Measurements from ENCODE around the gene TMEM209.
"Not testable (repeated sequence)": the region's sequence is repeated elsewhere in the genome, so short reads cannot be mapped to it uniquely, and the experiment has no call there.

The TMEM209 gene

DNA sequence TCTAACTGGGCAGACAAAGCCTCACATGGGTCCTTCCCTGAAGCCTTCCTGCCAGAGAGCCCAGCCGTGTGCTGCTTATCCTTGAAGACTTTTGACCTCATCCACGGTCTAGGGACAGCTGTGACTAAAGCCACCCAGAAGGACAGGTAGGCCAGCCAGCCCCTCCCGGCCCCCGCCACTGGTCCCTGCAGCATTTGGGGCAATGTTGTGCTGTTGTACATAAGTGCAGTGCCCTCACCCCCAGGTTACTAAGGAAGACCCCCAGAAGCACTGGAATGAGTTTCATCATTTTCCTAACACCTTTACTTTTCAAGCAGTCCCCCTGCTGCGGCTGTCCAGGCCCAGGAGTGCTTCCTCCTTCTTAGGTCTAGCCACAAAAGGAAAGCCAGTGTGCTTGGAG is 43.0 kb downstream of the TMEM209 start:
- DNase-seq (ENCODE audit: low spot score), result no peak

- no peak for DNase-seq (ENCODE audit: low spot score)
Observed at GRCh38 chr7:130160455-130160854, 44.8 kb downstream of the TMEM209 start.

DNA sequence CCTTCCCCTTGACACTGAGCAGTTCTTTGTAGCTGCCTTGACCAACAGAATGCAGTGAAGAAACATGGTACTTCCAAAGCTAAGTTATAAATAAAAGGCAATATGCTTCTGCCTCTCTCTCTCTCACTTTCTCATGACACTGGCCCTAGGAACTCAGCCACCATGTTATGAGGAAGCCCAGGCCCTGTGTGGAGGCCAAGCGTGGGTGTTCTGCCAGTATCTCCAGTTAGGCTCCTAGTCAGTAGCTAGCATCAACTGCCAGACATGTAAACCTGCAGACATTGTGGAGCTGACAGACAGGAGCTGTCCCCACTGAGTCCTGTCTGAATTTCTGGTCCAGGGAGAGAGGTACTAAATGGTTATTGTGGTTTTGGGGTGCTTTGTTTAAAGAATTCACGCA is 45.2 kb downstream of the TMEM209 start:
- no peak for DNase-seq (ENCODE audit: low spot score)

GRCh38 chr7:130157700-130158099 is 47.5 kb downstream of the TMEM209 start:
- DNase-seq (ENCODE audit: low spot score), result no peak

- DNase-seq (ENCODE audit: low spot score), result no peak
Observed at GRCh38 chr7:130156140-130156539, 49.1 kb downstream of the TMEM209 start.

- peak; percentile 22 for DNase-seq (ENCODE audit: low spot score)
Observed at GRCh38 chr7:130154501-130155317, 50.5 kb downstream of the TMEM209 start.

- peak; percentile 63 for DNase-seq (ENCODE audit: low spot score)
Observed at GRCh38 chr7:130154131-130154500, 51.1 kb downstream of the TMEM209 start.

- DNase-seq (ENCODE audit: low spot score), result no peak
Observed at GRCh38 chr7:130153211-130153908, 51.8 kb downstream of the TMEM209 start.

DNA sequence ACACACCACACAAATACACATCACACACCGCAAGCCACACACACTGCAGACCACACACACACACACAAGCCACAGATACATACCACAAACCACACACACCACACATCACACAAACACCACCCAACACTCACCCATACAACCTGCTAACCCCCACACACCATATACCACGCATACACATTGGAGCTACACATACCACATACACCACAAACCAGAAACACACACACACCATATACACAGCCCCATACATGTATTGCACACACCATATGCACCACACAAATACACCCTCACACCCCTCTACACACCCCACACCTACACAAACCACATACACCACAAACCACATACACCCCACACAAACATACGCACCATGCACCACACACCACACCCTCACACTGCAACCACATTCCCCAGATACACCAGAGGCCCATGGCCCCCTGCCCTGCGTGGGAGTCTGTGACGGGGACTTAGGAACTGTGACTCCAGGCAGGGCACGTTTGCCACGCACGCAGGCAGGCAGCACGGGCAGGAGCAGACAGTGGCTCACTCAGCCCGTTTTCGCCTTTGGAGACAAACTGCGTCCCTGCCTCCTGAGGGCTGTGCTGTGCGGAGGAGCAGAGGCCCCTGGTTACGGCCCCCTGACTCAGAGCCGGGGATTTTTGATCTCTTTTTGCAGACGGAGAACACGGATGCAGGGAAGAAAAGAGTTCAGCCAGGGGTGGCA is 52.6 kb downstream of the TMEM209 start:
- no peak for DNase-seq (ENCODE audit: low spot score)

GRCh38 chr7:130151591-130152492 is 53.4 kb downstream of the TMEM209 start:
- peak; percentile 85 for DNase-seq (ENCODE audit: low spot score)

- DNase-seq (ENCODE audit: low spot score), result no peak
Observed at GRCh38 chr7:130150587-130150986, 54.6 kb downstream of the TMEM209 start.

GRCh38 chr7:130149281-130150139 is 55.7 kb downstream of the TMEM209 start:
- no peak for DNase-seq (ENCODE audit: low spot score)

- DNase-seq (ENCODE audit: low spot score), result no peak
Observed at GRCh38 chr7:130148561-130148960, 56.6 kb downstream of the TMEM209 start.

DNA sequence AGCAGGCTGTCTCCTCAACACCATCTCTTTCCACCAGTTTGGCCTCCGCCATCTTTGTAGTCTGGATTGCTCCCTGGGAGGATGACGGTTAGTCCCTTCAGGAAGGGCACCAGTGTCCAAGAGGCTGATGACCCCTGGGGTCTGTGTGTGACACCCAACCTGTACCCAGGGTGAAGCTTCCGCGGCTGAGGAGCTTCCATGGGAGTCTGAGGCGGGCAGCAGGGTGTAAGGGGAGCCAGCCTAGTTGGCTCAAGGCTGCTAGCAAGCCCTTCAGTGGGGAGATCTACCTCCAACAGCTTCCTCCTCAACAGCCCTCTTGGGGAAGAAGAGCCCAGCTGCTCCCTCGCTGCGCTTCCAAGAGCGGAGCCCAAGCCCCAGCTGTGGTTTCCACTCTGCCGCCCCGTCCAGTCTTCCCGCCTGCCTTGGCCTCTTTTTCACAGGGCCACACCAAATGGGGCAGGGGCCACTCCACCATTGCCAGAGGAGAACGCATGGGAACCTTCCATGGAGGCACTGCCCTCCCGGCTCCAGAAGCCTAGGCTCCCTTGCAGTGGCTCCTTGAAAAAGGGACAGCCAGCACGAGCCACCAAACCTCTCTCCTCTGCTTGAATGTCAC is 57.4 kb downstream of the TMEM209 start:
- no peak for DNase-seq (ENCODE audit: low spot score)

DNA sequence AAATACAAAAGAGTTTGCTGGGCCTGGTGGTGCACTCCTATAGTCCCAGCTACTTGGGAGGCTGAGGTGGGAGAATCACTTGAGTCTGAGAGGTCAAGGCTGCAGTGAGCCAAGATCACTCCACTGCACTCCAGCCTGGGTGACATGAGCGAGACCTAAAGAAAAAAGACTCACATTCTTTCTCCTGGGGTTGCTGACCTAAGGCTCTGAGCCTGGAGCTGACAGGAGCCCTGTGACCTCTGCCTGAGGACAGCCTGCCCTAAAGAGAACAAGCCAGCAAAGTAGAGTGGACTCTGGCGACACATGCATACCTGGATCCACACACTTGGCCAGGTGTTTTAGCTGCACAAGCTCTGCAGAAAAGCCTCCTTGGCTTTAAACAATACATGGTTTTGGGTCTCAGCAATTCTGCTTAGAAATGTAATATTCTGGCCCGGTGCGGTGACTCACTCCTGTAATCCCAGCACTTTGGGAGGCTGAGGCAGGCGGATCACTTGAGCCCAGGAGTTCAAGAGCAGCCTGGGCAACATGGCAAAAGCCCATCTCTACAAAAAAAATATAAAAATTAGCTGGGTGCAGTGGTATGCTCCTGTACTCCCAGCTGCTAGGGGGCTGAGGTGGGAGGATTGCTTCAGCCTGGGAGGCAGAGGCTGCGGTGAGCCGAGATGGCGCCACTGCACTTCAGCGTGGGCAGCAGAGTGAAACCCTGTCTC is 58.4 kb downstream of the TMEM209 start:
- DNase-seq (ENCODE audit: low spot score), result no peak

DNA sequence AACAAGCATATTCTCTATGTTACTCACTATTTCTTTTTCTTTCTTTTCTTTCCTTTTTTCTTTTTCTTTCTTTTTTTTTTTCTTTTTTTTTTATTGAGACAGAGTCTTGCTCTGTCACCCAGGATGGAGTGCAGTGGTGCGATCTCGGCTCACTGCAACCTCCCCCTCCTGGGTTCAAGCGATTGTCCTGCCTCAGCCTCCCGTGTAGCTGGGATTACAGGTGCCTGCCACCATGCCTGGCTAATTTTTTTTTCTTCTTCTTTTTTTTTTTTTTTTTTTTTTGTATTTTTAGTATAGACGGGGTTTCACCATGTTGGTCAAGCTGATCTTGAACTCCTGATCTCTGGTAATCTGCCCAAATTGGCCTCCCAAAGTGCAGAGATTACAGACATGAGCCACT is 59.1 kb downstream of the TMEM209 start:
- not testable (repeated sequence) for DNase-seq (ENCODE audit: low spot score)

- no peak for DNase-seq (ENCODE audit: low spot score)
Observed at GRCh38 chr7:130145424-130146100, 59.6 kb downstream of the TMEM209 start.

DNA sequence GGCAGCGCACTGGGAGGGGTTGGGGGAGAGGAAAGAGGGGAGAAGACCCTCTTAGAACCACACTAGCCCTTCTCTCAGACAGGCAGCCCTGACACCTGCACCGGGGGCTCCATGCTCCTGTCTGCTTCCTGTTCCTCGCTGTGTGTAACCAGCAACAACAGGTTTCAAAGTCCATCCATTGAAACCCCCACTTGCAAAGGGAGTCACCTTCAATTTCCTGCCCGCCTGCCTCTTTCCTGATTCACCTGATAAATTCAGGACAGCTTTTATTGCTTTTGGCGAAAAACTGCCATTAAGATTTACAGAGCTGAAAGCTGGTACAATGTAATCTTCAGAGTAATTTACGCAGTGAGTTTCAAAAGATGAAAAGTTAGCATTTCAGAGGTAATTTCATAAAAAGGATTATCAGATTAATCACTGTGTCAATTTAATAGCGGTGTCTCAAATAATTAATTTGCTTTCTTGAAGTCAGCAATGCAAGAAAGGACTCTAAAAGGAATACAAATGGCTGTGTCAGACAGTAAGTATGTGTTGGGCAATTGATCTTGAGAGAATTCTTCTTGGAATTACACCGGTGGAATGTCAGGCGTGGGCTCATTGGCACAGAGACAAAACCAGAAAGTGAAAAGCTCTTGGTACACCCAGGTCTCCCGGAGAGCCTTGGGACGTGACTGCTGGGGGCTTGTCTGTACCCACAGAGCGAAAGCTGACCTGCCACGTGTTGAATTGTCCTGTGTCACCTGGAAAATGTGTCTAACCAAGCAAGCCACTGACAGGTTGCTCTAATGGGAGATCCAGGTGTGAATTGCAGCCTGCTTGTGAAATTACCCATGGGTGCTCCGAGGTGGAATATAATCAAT is 60.7 kb downstream of the TMEM209 start:
- peak; percentile 55 for DNase-seq (ENCODE audit: low spot score)

All from SW480 (cell line).